HG02571 (cell line): ENCODE data around the gene NF2.

ENCODE experiments used
- ATAC-seq: cut with Tn5 transposase; IDR thresholded peaks from one replicate; pipeline ENCODE4 v1.9.1; 2021; ENCODE audit warnings: mild to moderate bottlenecking, moderate library complexity; ENCODE audit not compliant: unreplicated experiment

The NF2 gene

GRCh38 chr22:29661336-29661735, 57.9 kb downstream of the NF2 start:
- no peak for ATAC-seq

GRCh38 chr22:29663180-29663821, 59.9 kb downstream of the NF2 start:
- ATAC-seq, result no peak

GRCh38 chr22:29665486-29665885, 62.1 kb downstream of the NF2 start:
- ATAC-seq, result no peak

- no peak for ATAC-seq
Measured at GRCh38 chr22:29668673-29669072, 65.2 kb downstream of the NF2 start.

- no peak for ATAC-seq
Measured at GRCh38 chr22:29670626-29671025, 67.2 kb downstream of the NF2 start.

- ATAC-seq, result no peak
Measured at GRCh38 chr22:29673361-29674066, 70.1 kb downstream of the NF2 start.

GRCh38 chr22:29674121-29674520, 70.7 kb downstream of the NF2 start:
- ATAC-seq, result no peak

- no peak for ATAC-seq
Measured at GRCh38 chr22:29679316-29679715, 75.9 kb downstream of the NF2 start.

- ATAC-seq, result no peak
Measured at GRCh38 chr22:29683536-29683935, 80.1 kb downstream of the NF2 start.

GRCh38 chr22:29684244-29684643, 80.8 kb downstream of the NF2 start:
- no peak for ATAC-seq

GRCh38 chr22:29689206-29689879, 85.9 kb downstream of the NF2 start:
- ATAC-seq, result no peak

GRCh38 chr22:29689880-29690213, 86.4 kb downstream of the NF2 start:
- no peak for ATAC-seq

GRCh38 chr22:29690476-29690875, 87.0 kb downstream of the NF2 start:
- ATAC-seq, result no peak

GRCh38 chr22:29691636-29692326, 88.3 kb downstream of the NF2 start:
- ATAC-seq, result no peak

- ATAC-seq, result no peak
Measured at GRCh38 chr22:29692327-29692640, 88.9 kb downstream of the NF2 start.

- ATAC-seq, result no peak
Measured at GRCh38 chr22:29693161-29693560, 89.7 kb downstream of the NF2 start.

GRCh38 chr22:29693671-29694070, 90.2 kb downstream of the NF2 start:
- ATAC-seq, result no peak

- ATAC-seq, result no peak
Measured at GRCh38 chr22:29695129-29695926, 91.9 kb downstream of the NF2 start.

GRCh38 chr22:29697853-29698598, 94.6 kb downstream of the NF2 start:
- ATAC-seq, result no peak

GRCh38 chr22:29700206-29700899, 96.9 kb downstream of the NF2 start:
- no peak for ATAC-seq
